Lung (tissue), 12 donors: Measurements from ENCODE around the gene ATP2A2. TPM values are rescaled to one million over a fixed set of nuclear protein-coding genes. Genes with fewer than 3 reads are reported as not detected.

Experiments used
- ATAC-seq: fragments of 200-7000 bp; cut with Tn5 transposase; one replicate; pipeline ENCODE4 v1.9.1; 2020; ENCODE audit warnings: moderate number of reproducible peaks; ENCODE audit not compliant: insufficient read depth, low FRiP score
- DNase-seq, 3 donors: peaks; one replicate each; pipeline ENCODE4 v3.0.0-alpha.2; 2013 to 2017
- H3K27ac ChIP-seq, 2 donors: one replicate each; pipeline ENCODE4 v1.5.1; 2013; ENCODE audit warnings: mild to moderate bottlenecking in 2 of 2, moderate library complexity in 2 of 2, control low read depth in 1 of 2, inconsistent platforms in 1 of 2, low read depth in 1 of 2, low read length in 1 of 2
- H3K27me3 ChIP-seq, 3 donors: one replicate each; pipeline ENCODE4 v1.5.1; 2013; ENCODE audit warnings: low read length in 2 of 3; ENCODE audit not compliant: control insufficient read depth in 3 of 3, insufficient read depth in 3 of 3
- H3K36me3 ChIP-seq, 4 donors: one replicate each; pipeline ENCODE4 v1.5.1; 2013; ENCODE audit warnings: low read length in 4 of 4, mild to moderate bottlenecking in 1 of 4, moderate library complexity in 1 of 4; ENCODE audit not compliant: control insufficient read depth in 4 of 4, insufficient read depth in 4 of 4
- H3K4me1 ChIP-seq, 5 donors: one replicate each; pipeline ENCODE4 v1.5.1; 2013; ENCODE audit warnings: low read length in 5 of 5, mild to moderate bottlenecking in 2 of 5, moderate library complexity in 1 of 5; ENCODE audit not compliant: control insufficient read depth in 5 of 5, insufficient read depth in 5 of 5
- H3K4me3 ChIP-seq: one replicate; pipeline ENCODE4 v1.5.1; 2013; ENCODE audit warnings: mild to moderate bottlenecking, control low read depth, moderate library complexity
- H3K9ac ChIP-seq, 2 donors: one replicate each; pipeline ENCODE4 v1.5.1; 2013; ENCODE audit warnings: low read length in 2 of 2, control low read depth in 1 of 2; ENCODE audit not compliant: insufficient read depth in 1 of 2
- H3K9me3 ChIP-seq, 4 donors: one replicate each; pipeline ENCODE4 v1.5.1; 2013; ENCODE audit warnings: low read length in 3 of 4, mild to moderate bottlenecking in 1 of 4, moderate library complexity in 1 of 4; ENCODE audit not compliant: control insufficient read depth in 4 of 4, insufficient read depth in 3 of 4
- CTCF ChIP-seq: IDR thresholded peaks from 2 replicates; pipeline ENCODE4 v1.5.1; 2012; ENCODE audit warnings: mild to moderate bottlenecking; ENCODE audit errors: control extremely low read depth, extremely low read depth
- WGBS, 2 donors: extraction: QIAGEN DNeasy Blood & Tissue Kit; methylation state at CpG; one replicate each; pipeline ENCODE4 v1.1.7; 2013; 5-methylcytosine and 5-hydroxymethylcytosine counted together
- polyA plus RNA-seq, 2 donors: library from polyadenylated mRNA; stranded (reverse); fragments of 200-250 nt; gene quantifications; one replicate each; pipeline ENCODE4 v1.2.1, GENCODE V29; 2013
- total RNA-seq, 2 donors: library from RNA; depleted of rRNA in 1 of 2; stranded (reverse); fragments of >200 nt in 1 of 2; gene quantifications; one replicate each; pipeline ENCODE4 v1.2.1, GENCODE V29; 2014 to 2021
- donor health status: control.
- donor health status: control.
- donor health status: Bipolar disorder and iron deficiency.
- donor health status: healthy.
- donor health status: DM: yes; HTN: yes; CAD: no.

The ATP2A2 gene
- total and polyA plus RNA-seq, 4 donors = 34.1 to 240 (median 136) TPM

- Histone ChIP-seq H3K9me3 (peaks cover 0 to 2% (median 0%) of the 10 kb centered on the region in 4 donors), H3K4me1 (peaks cover 0 to 11% (median 0%) of the 10 kb centered on the region in 5 donors), H3K27ac (no peak overlapping the region), H3K27me3 (no peaks in the 10 kb centered on the region), H3K36me3 (peaks cover 56 to 81% (median 71%) of the 10 kb centered on the region in 4 donors), H3K4me3 (no peak overlapping the region), H3K9ac (no peak overlapping the region)
- ATAC-seq (no peak), DNase-seq (no peak)
- WGBS, 2 donors = 94 to 97% methylated on average over 18 of the region's 18 CpGs
- no peak for TF ChIP-seq CTCF
Observed at GRCh38 chr12:110340706-110341105, 59.7 kb downstream of the ATP2A2 start.

GRCh38 chr12:110342157-110342556 is 61.1 kb downstream of the ATP2A2 start:
- no peak for TF ChIP-seq CTCF
- no peak for ATAC-seq
- Histone ChIP-seq H3K4me3 (no peak overlapping the region), H3K9ac (no peak overlapping the region), H3K9me3 (peaks cover 0 to 2% (median 0%) of the 10 kb centered on the region in 4 donors), H3K27me3 (no peaks in the 10 kb centered on the region), H3K4me1 (peaks cover 0 to 11% (median 0%) of the 10 kb centered on the region in 5 donors), H3K27ac (no peak overlapping the region), H3K36me3 (peaks cover 51 to 75% (median 64%) of the 10 kb centered on the region in 4 donors)
- DNase-seq = no peak
- WGBS, 2 donors = 93 to 97% methylated on average over 15 of the region's 15 CpGs

- peaks cover 0 to 2% (median 0%) of the 10 kb centered on the region in 4 donors for H3K9me3 ChIP-seq
- 94 to 95% methylated on average over 5 of the region's 5 CpGs for WGBS, 2 donors
- no peak for DNase-seq
- H3K4me1 ChIP-seq = peaks cover 0 to 11% (median 0%) of the 10 kb centered on the region in 5 donors
- no peak for TF ChIP-seq CTCF
- ATAC-seq = no peak
- peaks cover 49 to 72% (median 64%) of the 10 kb centered on the region in 4 donors for H3K36me3 ChIP-seq
- no peak overlapping the region for H3K9ac ChIP-seq
- H3K4me3 ChIP-seq = no peak overlapping the region
- H3K27me3 ChIP-seq = no peaks in the 10 kb centered on the region
- H3K27ac ChIP-seq = no peak overlapping the region
Observed at GRCh38 chr12:110343114-110343513, 62.1 kb downstream of the ATP2A2 start.
